Loucy (cell line): ENCODE data around the gene KDM5B.
"Not testable (repeated sequence)": the region's sequence is repeated elsewhere in the genome, so short reads cannot be mapped to it uniquely, and the experiment has no call there.

Experiments
- CTCF ChIP-seq: fragments of 200-600 bp; sonication (generic); conservative IDR thresholded peaks from 2 replicates; pipeline ENCODE4 v1.5.1; 2014; ENCODE audit warnings: mild to moderate bottlenecking, antibody characterized with exemption, low read length
- EZH2phosphoT487 ChIP-seq: fragments of 200-600 bp; IDR thresholded peaks from 2 replicates; pipeline ENCODE4 v1.6.1; 2018; ENCODE audit warnings: antibody characterized with exemption, mild to moderate bottlenecking, moderate library complexity, borderline replicate concordance

GRCh38 chr1:202714202-202714601, 94.0 kb downstream of the KDM5B start:
- TF ChIP-seq CTCF, EZH2phosphoT487: not testable (repeated sequence)
